ENCODE measurements around the gene SLC45A1.

SLC45A1 gene

DNA sequence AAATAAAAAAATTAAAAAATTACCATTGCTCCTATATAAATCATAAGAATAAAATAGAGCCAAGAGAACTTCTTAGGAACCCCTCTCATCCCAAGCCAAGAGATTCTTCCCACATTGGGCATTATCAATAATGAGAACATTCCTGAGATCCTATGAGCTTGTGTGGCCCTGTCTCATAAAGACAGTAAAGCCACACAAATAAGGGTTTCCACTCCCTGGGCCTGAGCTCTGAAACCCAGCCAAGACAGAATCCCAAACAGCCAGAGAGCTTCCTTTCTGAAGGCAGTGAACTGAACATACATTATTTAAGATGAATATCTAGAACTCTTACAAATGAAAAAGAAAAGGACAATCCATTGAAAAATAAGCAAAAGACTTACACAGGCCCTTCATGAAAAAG is 68.3 kb downstream of the SLC45A1 start:
- DNase-seq (ENCODE audit: low spot score) = no peak

DNA sequence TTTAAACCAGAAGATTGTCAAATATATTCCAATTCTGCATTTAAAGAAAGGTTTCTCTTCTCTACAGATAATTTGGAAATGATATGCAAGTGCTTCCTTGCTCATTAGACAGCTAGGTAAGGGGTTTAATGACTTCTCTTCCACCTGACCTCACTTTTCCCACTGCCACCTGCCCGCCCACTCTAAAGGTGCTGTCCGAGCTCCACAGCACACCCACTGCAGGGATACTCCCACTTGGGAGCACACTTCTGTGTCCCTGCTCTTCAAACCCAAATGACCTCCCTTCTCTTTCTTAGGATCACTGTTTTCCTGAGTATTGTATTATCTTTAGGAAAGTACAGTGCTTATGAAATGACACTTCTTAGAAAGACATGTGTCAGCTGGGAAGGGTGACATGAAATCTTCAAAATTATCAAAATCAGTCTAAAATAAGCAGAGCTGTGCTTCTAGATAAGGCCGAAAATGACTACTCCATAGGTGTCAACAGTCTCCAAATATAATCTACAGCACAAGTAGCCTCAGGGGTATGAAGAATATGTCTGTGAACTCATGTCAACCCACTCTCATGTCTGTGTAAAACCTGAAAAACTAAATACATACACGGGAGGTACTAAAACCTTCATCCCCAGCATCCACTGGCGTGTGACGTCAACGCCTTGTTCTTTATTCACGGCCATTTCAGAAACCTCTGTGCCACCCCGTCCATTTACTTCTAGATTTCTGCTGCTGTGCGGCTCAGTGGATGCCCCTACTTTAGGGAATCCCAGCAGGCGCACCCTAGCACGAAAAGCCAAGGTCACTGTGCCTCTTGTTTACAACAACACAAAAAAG is 71.0 kb downstream of the SLC45A1 start:
- no peak for DNase-seq (ENCODE audit: low spot score)

DNA sequence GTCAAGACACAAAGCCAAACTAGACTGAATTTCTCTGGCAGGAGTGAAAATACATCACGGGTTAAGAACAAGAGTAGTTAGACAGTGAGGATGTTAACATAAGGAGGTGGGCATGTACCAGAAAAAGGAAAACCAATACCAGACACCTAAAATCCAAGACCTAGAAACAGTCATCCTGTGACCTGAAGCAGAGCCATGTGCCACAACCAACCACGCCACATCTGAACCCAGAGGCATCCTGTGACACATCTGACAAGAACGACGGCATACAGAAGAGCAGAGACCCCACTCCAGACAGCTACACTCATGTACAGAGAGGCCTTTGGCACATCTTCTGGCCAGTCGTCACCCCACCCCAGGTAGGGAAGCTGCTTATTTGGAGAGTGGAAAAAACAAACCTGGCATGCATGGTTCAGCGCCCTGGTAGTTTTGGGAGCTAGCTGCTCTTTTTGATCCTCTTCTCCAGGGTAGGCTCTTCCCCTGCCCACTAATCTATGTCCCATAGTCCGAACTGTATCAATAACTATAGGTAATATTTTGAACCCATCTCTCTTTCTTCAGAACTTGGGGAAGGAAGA is 72.1 kb downstream of the SLC45A1 start:
- no peak for DNase-seq (ENCODE audit: low spot score)

- no peak for DNase-seq (ENCODE audit: low spot score)
Measured at GRCh38 chr1:8390707-8391106, 72.8 kb downstream of the SLC45A1 start.

DNA sequence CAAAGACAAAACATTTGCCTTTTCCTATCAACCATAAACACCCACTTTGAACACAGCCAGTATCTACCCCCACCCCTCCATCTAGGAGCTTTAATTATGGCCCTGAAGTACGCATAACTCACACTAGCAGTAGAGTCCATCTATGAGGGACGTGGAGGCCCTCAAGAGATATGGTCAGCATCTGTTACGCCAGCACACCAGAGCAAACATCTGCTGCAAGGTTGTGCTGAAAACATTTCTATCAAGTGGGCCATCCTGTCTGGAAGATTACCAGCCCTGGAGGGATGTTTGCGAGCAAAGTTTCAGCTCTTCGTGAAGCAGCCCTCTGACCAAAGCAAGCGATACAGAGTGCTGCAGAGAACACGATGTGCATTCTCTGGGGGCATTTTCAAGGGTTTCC is 74.6 kb downstream of the SLC45A1 start:
- no peak for DNase-seq (ENCODE audit: low spot score)

Measured in hepatic stellate cell (primary cell).